ENCODE measurements around the gene MATN3. TPM values are rescaled to one million over a fixed set of nuclear protein-coding genes. Genes with fewer than 3 reads are reported as not detected.

The MATN3 gene
- total and polyA plus RNA-seq, 2 of the 13 experiments (the other 11 are each of a cell fraction or from before 2014, with no cell fraction given), result 36.1 to 208 TPM

- TF ChIP-seq ZNF280B (CRISPR knock-in tag; IDR thresholded peaks at IDR 0.05; ENCODE audit: borderline replicate concordance) (no peak), ZFP90 (CRISPR knock-in tag; IDR thresholded peaks at IDR 0.05; ENCODE audit: borderline replicate concordance) (0 out of 2 replicates have a peak, but pooled peaks have one; percentile 7), CENPBD1 (CRISPR knock-in tag; IDR thresholded peaks at IDR 0.05; ENCODE audit: borderline replicate concordance, low read depth) (no peak), ZNF18 (CRISPR knock-in tag; IDR thresholded peaks at IDR 0.05; ENCODE audit: insufficient replicate concordance) (no peak), DRAP1 (CRISPR knock-in tag; IDR thresholded peaks at IDR 0.05) (no peak), ZBTB44 (CRISPR knock-in tag; IDR thresholded peaks at IDR 0.05) (no peak), SMC3 (IDR thresholded peaks at IDR 0.05; ENCODE audit: low read length) (0 out of 2 replicates have a peak, but pooled peaks have one; percentile 0), GTF2F1 (IDR thresholded peaks at IDR 0.05; ENCODE audit: low read length) (no peak), FOXK2 (IDR thresholded peaks at IDR 0.05) (no peak), ZBTB40 (IDR thresholded peaks at IDR 0.05) (no peak), ZBTB40 (CRISPR knock-in tag; IDR thresholded peaks at IDR 0.05) (no peak), SMYD3 (CRISPR knock-in tag; IDR thresholded peaks at IDR 0.05) (no peak), U2AF1 (optimal IDR thresholded peaks at IDR 0.05; ENCODE audit: low read depth, low read length) (no peak)
Measured at GRCh38 chr2:20052229-20052851, 39.9 kb upstream of the MATN3 start (continued).

Data from HepG2 (cell line).